Measurements from ENCODE around the gene NRF1.

Gene NRF1

GRCh38 chr7:129804111-129804889 is 192.8 kb downstream of the NRF1 start:
- no peak for DNase-seq (ENCODE audit: low spot score)

GRCh38 chr7:129804890-129805719 is 193.6 kb downstream of the NRF1 start:
- DNase-seq (ENCODE audit: low spot score) = no peak

Measured in SW480 (cell line).